GM12891 (cell line): ENCODE data around the gene CETN1.

ENCODE experiments used
- DNase-seq: peaks from one replicate; pipeline ENCODE4 v3.0.0; 2011; ENCODE audit warnings: low spot score; ENCODE audit not compliant: insufficient read length
- FAIRE-seq: peaks from 2 replicates; lab custom pipeline; 2011; peaks lifted over from hg19 to GRCh38; lab: Jason Lieb, UNC
- PAX5 ChIP-seq: IDR thresholded peaks from 2 replicates; pipeline ENCODE4 v1.6.1; 2011; ENCODE audit warnings: low read length, moderate library complexity, mild to moderate bottlenecking; ENCODE audit not compliant: insufficient read depth, severe bottlenecking
- POLR2A ChIP-seq: IDR thresholded peaks from 2 replicates; pipeline ENCODE4 v1.6.1; 2011; ENCODE audit warnings: low read depth, low read length, control low read depth
- POLR2AphosphoS5 ChIP-seq: IDR thresholded peaks from 2 replicates; pipeline ENCODE4 v1.6.1; 2011; ENCODE audit warnings: low read depth, low read length, control low read depth
- POU2F2 ChIP-seq: IDR thresholded peaks from 2 replicates; pipeline ENCODE4 v1.6.1; 2011; ENCODE audit warnings: low read depth, mild to moderate bottlenecking, control low read depth, low read length, moderate library complexity
- SPI1 ChIP-seq: IDR thresholded peaks from 2 replicates; pipeline ENCODE4 v1.6.1; 2011; ENCODE audit warnings: low read depth, low read length, control low read depth
- TAF1 ChIP-seq: IDR thresholded peaks from 2 replicates; pipeline ENCODE4 v1.6.1; 2011; ENCODE audit warnings: low read depth, low read length, control low read depth

CETN1 gene

GRCh38 chr18:596288-596881 is 16.2 kb downstream of the CETN1 start:
- no peak for TF ChIP-seq POU2F2
- no peak for TF ChIP-seq TAF1
- TF ChIP-seq POLR2AphosphoS5 = no peak
- no peak for TF ChIP-seq POLR2A
- no peak for TF ChIP-seq SPI1
- no peak for TF ChIP-seq PAX5
- DNase-seq (peak; percentile 44), FAIRE-seq (no peak)

- TF ChIP-seq POLR2A (no peak), POU2F2 (no peak), POLR2AphosphoS5 (no peak), TAF1 (no peak), SPI1 (no peak), PAX5 (no peak)
- DNase-seq (no peak), FAIRE-seq (no peak)
Measured at GRCh38 chr18:598124-598589, 18.0 kb downstream of the CETN1 start.

GRCh38 chr18:600107-600506 is 19.9 kb downstream of the CETN1 start:
- FAIRE-seq = no peak
- TF ChIP-seq POLR2AphosphoS5 = no peak
- TF ChIP-seq TAF1 = no peak
- TF ChIP-seq POU2F2 = no peak
- no peak for TF ChIP-seq POLR2A
- TF ChIP-seq PAX5 = no peak
- TF ChIP-seq SPI1 = no peak
- DNase-seq = no peak

- TF ChIP-seq POU2F2 = no peak
- no peak for TF ChIP-seq SPI1
- TF ChIP-seq POLR2AphosphoS5 = no peak
- TF ChIP-seq PAX5 = no peak
- no peak for TF ChIP-seq POLR2A
- TF ChIP-seq TAF1 = no peak
- FAIRE-seq (no peak), DNase-seq (no peak)
Measured at GRCh38 chr18:604771-605170, 24.6 kb downstream of the CETN1 start.

GRCh38 chr18:607930-608329 is 27.8 kb downstream of the CETN1 start:
- FAIRE-seq (no peak), DNase-seq (no peak)
- TF ChIP-seq TAF1 = no peak
- TF ChIP-seq POLR2AphosphoS5 = no peak
- TF ChIP-seq PAX5 = no peak
- TF ChIP-seq POLR2A = no peak
- no peak for TF ChIP-seq POU2F2
- no peak for TF ChIP-seq SPI1

- no peak for TF ChIP-seq SPI1
- no peak for FAIRE-seq
- no peak for DNase-seq
Measured at GRCh38 chr18:610214-610928, 30.2 kb downstream of the CETN1 start.

GRCh38 chr18:612156-612555 is 32.0 kb downstream of the CETN1 start:
- no peak for TF ChIP-seq POLR2A
- TF ChIP-seq TAF1 = no peak
- no peak for TF ChIP-seq POLR2AphosphoS5
- no peak for TF ChIP-seq PAX5
- no peak for TF ChIP-seq POU2F2
- no peak for TF ChIP-seq SPI1
- DNase-seq (no peak), FAIRE-seq (no peak)

GRCh38 chr18:614193-614592 is 34.0 kb downstream of the CETN1 start:
- DNase-seq = no peak
- no peak for TF ChIP-seq PAX5
- TF ChIP-seq POLR2A = no peak
- no peak for TF ChIP-seq POU2F2
- no peak for TF ChIP-seq TAF1
- no peak for TF ChIP-seq SPI1
- TF ChIP-seq POLR2AphosphoS5 = no peak
- FAIRE-seq = no peak

GRCh38 chr18:615092-615521 is 34.9 kb downstream of the CETN1 start:
- FAIRE-seq = no peak
- no peak for DNase-seq
- TF ChIP-seq POLR2AphosphoS5 (no peak), SPI1 (no peak), POLR2A (no peak), PAX5 (no peak), POU2F2 (no peak), TAF1 (no peak)

GRCh38 chr18:615773-616172 is 35.6 kb downstream of the CETN1 start:
- FAIRE-seq (no peak), DNase-seq (no peak)
- TF ChIP-seq TAF1 (no peak), POU2F2 (no peak), PAX5 (no peak), SPI1 (no peak), POLR2AphosphoS5 (no peak), POLR2A (no peak)
